ENCODE data around the gene RPS28.
"Not testable (repeated sequence)": the region's sequence is repeated elsewhere in the genome, so short reads cannot be mapped to it uniquely, and the experiment has no call there.

The RPS28 gene

GRCh38 chr19:8320564-8321066 lies 681 bp upstream of the RPS28 start:
- no peak for FAIRE-seq

- no peak for FAIRE-seq
Observed at GRCh38 chr19:8321986-8322637, 816 bp downstream of the RPS28 start.

GRCh38 chr19:8322638-8322997 lies 1.3 kb downstream of the RPS28 start:
- no peak for FAIRE-seq

GRCh38 chr19:8323781-8324185 lies 2.5 kb downstream of the RPS28 start:
- FAIRE-seq, result no peak

GRCh38 chr19:8324186-8325050 lies 3.1 kb downstream of the RPS28 start:
- FAIRE-seq, result no peak

GRCh38 chr19:8325454-8325853 lies 4.2 kb downstream of the RPS28 start:
- FAIRE-seq, result no peak

GRCh38 chr19:8329996-8330395 lies 8.7 kb downstream of the RPS28 start:
- FAIRE-seq, result no peak

- no peak for FAIRE-seq
Observed at GRCh38 chr19:8331263-8331845, 10.1 kb downstream of the RPS28 start.

GRCh38 chr19:8332976-8333766 lies 11.9 kb downstream of the RPS28 start:
- no peak for FAIRE-seq

- no peak for FAIRE-seq
Observed at GRCh38 chr19:8333767-8334457, 12.6 kb downstream of the RPS28 start.

- no peak for FAIRE-seq
Observed at GRCh38 chr19:8334458-8335342, 13.4 kb downstream of the RPS28 start.

- FAIRE-seq, result no peak
Observed at GRCh38 chr19:8335343-8336071, 14.2 kb downstream of the RPS28 start.

GRCh38 chr19:8336072-8336569 lies 14.8 kb downstream of the RPS28 start:
- FAIRE-seq, result no peak

GRCh38 chr19:8336660-8337059 lies 15.4 kb downstream of the RPS28 start:
- no peak for FAIRE-seq

GRCh38 chr19:8337728-8338127 lies 16.4 kb downstream of the RPS28 start:
- FAIRE-seq, result no peak

- no peak for FAIRE-seq
Observed at GRCh38 chr19:8338835-8339234, 17.5 kb downstream of the RPS28 start.

- FAIRE-seq, result no peak
Observed at GRCh38 chr19:8340341-8341096, 19.2 kb downstream of the RPS28 start.

- not testable (repeated sequence) for FAIRE-seq
Observed at GRCh38 chr19:8341504-8341903, 20.2 kb downstream of the RPS28 start.

- FAIRE-seq, result no peak
Observed at GRCh38 chr19:8342316-8342683, 21.0 kb downstream of the RPS28 start.

All from G401.6 (cell line).